ENCODE results near the gene HIF3A.

GRCh38 chr19:46250076-46250735, 46.6 kb upstream of the HIF3A start:
- TF ChIP-seq, protein P1, sequence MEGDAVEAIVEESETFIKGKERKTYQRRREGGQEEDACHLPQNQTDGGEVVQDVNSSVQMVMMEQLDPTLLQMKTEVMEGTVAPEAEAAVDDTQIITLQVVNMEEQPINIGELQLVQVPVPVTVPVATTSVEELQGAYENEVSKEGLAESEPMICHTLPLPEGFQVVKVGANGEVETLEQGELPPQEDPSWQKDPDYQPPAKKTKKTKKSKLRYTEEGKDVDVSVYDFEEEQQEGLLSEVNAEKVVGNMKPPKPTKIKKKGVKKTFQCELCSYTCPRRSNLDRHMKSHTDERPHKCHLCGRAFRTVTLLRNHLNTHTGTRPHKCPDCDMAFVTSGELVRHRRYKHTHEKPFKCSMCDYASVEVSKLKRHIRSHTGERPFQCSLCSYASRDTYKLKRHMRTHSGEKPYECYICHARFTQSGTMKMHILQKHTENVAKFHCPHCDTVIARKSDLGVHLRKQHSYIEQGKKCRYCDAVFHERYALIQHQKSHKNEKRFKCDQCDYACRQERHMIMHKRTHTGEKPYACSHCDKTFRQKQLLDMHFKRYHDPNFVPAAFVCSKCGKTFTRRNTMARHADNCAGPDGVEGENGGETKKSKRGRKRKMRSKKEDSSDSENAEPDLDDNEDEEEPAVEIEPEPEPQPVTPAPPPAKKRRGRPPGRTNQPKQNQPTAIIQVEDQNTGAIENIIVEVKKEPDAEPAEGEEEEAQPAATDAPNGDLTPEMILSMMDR (IDR thresholded peaks at IDR 0.05): no peak
- no peak for TF ChIP-seq TCF7L2 (IDR thresholded peaks at IDR 0.05; ENCODE audit: low read depth, low read length)
- no peak for TF ChIP-seq POLR2AphosphoS5 (IDR thresholded peaks at IDR 0.05; ENCODE audit: low read depth, low read length)
- TF ChIP-seq SIN3A (IDR thresholded peaks at IDR 0.05; ENCODE audit: borderline replicate concordance, insufficient read depth, low read depth, low read length): no peak
- no peak for TF ChIP-seq REST (IDR thresholded peaks at IDR 0.05; ENCODE audit: insufficient read depth in 1 of 2, low read depth in 2 of 2, low read length in 1 of 2)
